ENCODE measurements around the gene NAALADL2. TPM values are rescaled to one million over a fixed set of nuclear protein-coding genes. Genes with fewer than 3 reads are reported as not detected.

Gene NAALADL2
- total and polyA plus RNA-seq, 2 donors (not counting 1 experiment from before 2014, with no cell fraction given), result not detected

GRCh38 chr3:175704366-175705055 is 845.4 kb downstream of the NAALADL2 start:
- H3K9ac ChIP-seq (ENCODE audit: low read length), result no peak overlapping the region
- H3K4me3 Mint-ChIP-seq, result no peak overlapping the region
- H3K36me3 ChIP-seq (replicated peaks in 1 of 2; ENCODE audit: control extremely low read depth in 1 of 2, control insufficient read depth in 1 of 2, extremely low read depth in 1 of 2, insufficient read depth in 2 of 2, low read length in 1 of 2), result no peaks in the 10 kb centered on the region
- POLR2A ChIA-PET, result no interaction called here
- no peaks in the 10 kb centered on the region for H3K27me3 ChIP-seq (replicated peaks in 1 of 4; ENCODE audit: control extremely low read depth in 1 of 4, control insufficient read depth in 3 of 4, insufficient read depth in 4 of 4, low read length in 3 of 4)
- H3K4me2 ChIP-seq (replicated peaks; ENCODE audit: low read depth, low read length, poor library complexity, severe bottlenecking), result no peak overlapping the region
- TF ChIP-seq CTCF (IDR thresholded peaks at IDR 0.05), result no peak
- no peak for TF ChIP-seq EZH2 (IDR thresholded peaks at IDR 0.05; ENCODE audit: borderline replicate concordance, insufficient read depth, low read depth, low read length, poor library complexity, severe bottlenecking)
- H3K27me3 Mint-ChIP-seq, result no peaks in the 10 kb centered on the region
- no peaks in the 10 kb centered on the region for H3K4me1 Mint-ChIP-seq
- no peak for DNase-seq
- no peak for ATAC-seq (ENCODE audit: low read depth)
- no peaks in the 10 kb centered on the region for H3K9me3 ChIP-seq (ENCODE audit: control extremely low read depth in 1 of 3, control insufficient read depth in 2 of 3, insufficient read depth in 1 of 3, low read length in 2 of 3)
- H3K27ac Mint-ChIP-seq, result no peak overlapping the region
- no peak overlapping the region for H3K4me3 ChIP-seq (ENCODE audit: control extremely low read depth in 1 of 5, extremely low read depth in 1 of 5, insufficient read depth in 1 of 5, low read depth in 2 of 5, low read length in 4 of 5)
- no peak overlapping the region for H3K27ac ChIP-seq (ENCODE audit: low read length in 2 of 2)
- H2AFZ ChIP-seq (ENCODE audit: insufficient read depth, low read depth, low read length, poor library complexity, severe bottlenecking), result no peak overlapping the region
- no CpG with 5 or more reads among the region's 6 CpGs for WGBS (ENCODE audit: insufficient coverage)
- H4K20me1 ChIP-seq (ENCODE audit: control insufficient read depth, insufficient read depth, low read length, poor library complexity, severe bottlenecking), result no peaks in the 10 kb centered on the region
- no peaks in the 10 kb centered on the region for H3K79me2 ChIP-seq (ENCODE audit: control insufficient read depth, insufficient read depth, low read length)
- CTCF ChIA-PET, result no interaction called here
- H3K4me1 ChIP-seq (ENCODE audit: control insufficient read depth in 2 of 2, insufficient read depth in 2 of 2, low read length in 2 of 2), result no peaks in the 10 kb centered on the region
- intact Hi-C loops (cut with micrococcal nuclease), result no loop called here
- peaks cover 8% of the 10 kb centered on the region for H3K9me3 Mint-ChIP-seq (ENCODE audit: insufficient read depth)

GRCh38 chr3:175713268-175713667 is 854.1 kb downstream of the NAALADL2 start:
- H2AFZ ChIP-seq (ENCODE audit: insufficient read depth, low read depth, low read length, poor library complexity, severe bottlenecking), result no peak overlapping the region
- CTCF ChIA-PET, result no interaction called here
- H4K20me1 ChIP-seq (ENCODE audit: control insufficient read depth, insufficient read depth, low read length, poor library complexity, severe bottlenecking), result no peaks in the 10 kb centered on the region
- Mint-ChIP-seq H3K27ac (no peak overlapping the region), H3K4me1 (no peaks in the 10 kb centered on the region), H3K4me3 (no peak overlapping the region), H3K27me3 (no peaks in the 10 kb centered on the region), H3K9me3 (ENCODE audit: insufficient read depth) (no peaks in the 10 kb centered on the region)
- H3K9ac ChIP-seq (ENCODE audit: low read length), result no peak overlapping the region
- ATAC-seq (ENCODE audit: low read depth) (no peak), DNase-seq (no peak)
- H3K4me2 ChIP-seq (replicated peaks; ENCODE audit: low read depth, low read length, poor library complexity, severe bottlenecking), result no peak overlapping the region
- TF ChIP-seq CTCF (IDR thresholded peaks at IDR 0.05) (no peak), EZH2 (IDR thresholded peaks at IDR 0.05; ENCODE audit: borderline replicate concordance, insufficient read depth, low read depth, low read length, poor library complexity, severe bottlenecking) (no peak)
- no peak overlapping the region for H3K4me3 ChIP-seq (ENCODE audit: control extremely low read depth in 1 of 5, extremely low read depth in 1 of 5, insufficient read depth in 1 of 5, low read depth in 2 of 5, low read length in 4 of 5)
- POLR2A ChIA-PET, result no interaction called here
- H3K27me3 ChIP-seq (replicated peaks in 1 of 4; ENCODE audit: control extremely low read depth in 1 of 4, control insufficient read depth in 3 of 4, insufficient read depth in 4 of 4, low read length in 3 of 4), result no peaks in the 10 kb centered on the region
- H3K36me3 ChIP-seq (replicated peaks in 1 of 2; ENCODE audit: control extremely low read depth in 1 of 2, control insufficient read depth in 1 of 2, extremely low read depth in 1 of 2, insufficient read depth in 2 of 2, low read length in 1 of 2), result no peaks in the 10 kb centered on the region
- intact Hi-C loops (cut with micrococcal nuclease), result no loop called here
- no peaks in the 10 kb centered on the region for H3K9me3 ChIP-seq (ENCODE audit: control extremely low read depth in 1 of 3, control insufficient read depth in 2 of 3, insufficient read depth in 1 of 3, low read length in 2 of 3)
- no peaks in the 10 kb centered on the region for H3K4me1 ChIP-seq (ENCODE audit: control insufficient read depth in 2 of 2, insufficient read depth in 2 of 2, low read length in 2 of 2)
- H3K79me2 ChIP-seq (ENCODE audit: control insufficient read depth, insufficient read depth, low read length), result no peaks in the 10 kb centered on the region
- H3K27ac ChIP-seq (ENCODE audit: low read length in 2 of 2), result no peak overlapping the region

Data from B cell (primary cell).